Measurements from ENCODE around the gene WDR81.
"Not testable (repeated sequence)": the region's sequence is repeated elsewhere in the genome, so short reads cannot be mapped to it uniquely, and the experiment has no call there.

The WDR81 gene

DNA sequence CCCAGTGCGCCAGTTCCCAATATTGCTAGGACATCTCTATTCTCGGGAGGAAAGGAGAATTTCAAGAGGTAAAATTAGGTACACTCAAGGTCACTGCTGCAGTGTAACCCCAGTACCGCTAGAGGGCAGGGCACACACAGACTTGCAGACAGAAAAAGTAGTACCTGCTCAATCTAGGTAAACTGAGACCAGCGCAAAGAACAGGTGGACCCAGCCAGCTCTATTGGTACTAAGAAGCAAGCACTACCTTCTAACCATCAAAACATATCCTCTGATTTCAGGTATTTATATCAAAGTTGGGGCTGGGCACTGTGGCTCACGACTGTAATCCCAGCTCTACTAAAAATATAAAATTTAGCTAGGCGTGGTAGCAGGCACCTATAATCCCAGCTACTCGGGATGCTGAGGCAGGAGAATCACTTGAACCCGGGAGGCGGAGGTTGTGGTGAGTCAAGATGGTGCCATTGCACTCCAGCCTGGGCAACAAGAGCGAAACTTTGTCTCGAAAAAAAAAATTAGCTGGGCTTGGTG, 3.6 kb upstream of the WDR81 start:
- Histone ChIP-seq H3K79me2 (ENCODE audit: insufficient read depth, low read length) (peaks cover 13% of the 10 kb centered on the region; the same call in 1 of the 2 replicates), H3K9me2 (replicated peaks; ENCODE audit: low read depth, low read length) (no peaks in the 10 kb centered on the region), H4K20me1 (ENCODE audit: insufficient read depth, low read length, poor library complexity, severe bottlenecking) (no peaks in the 10 kb centered on the region), H3K4me1 (ENCODE audit: insufficient read depth, low read length, poor library complexity, severe bottlenecking) (peaks cover 38% of the 10 kb centered on the region), H3K4me2 (ENCODE audit: low read depth, low read length, poor library complexity, severe bottlenecking) (no peak overlapping the region), H2AFZ (ENCODE audit: low read length) (no peak overlapping the region), H3K27me3 (ENCODE audit: insufficient read depth, low read length, poor library complexity, severe bottlenecking) (no peaks in the 10 kb centered on the region), H3K36me3 (ENCODE audit: insufficient read depth, low read length) (no peaks in the 10 kb centered on the region), H3K9me3 (ENCODE audit: insufficient read depth, low read depth, low read length) (no peaks in the 10 kb centered on the region), H3K9ac (ENCODE audit: low read depth, low read length, poor library complexity, severe bottlenecking) (no peak overlapping the region), H3F3A (ENCODE audit: low read depth) (no peaks in the 10 kb centered on the region), H3K4me3 (ENCODE audit: low read length, poor library complexity, severe bottlenecking) (no peak overlapping the region)
- TF ChIP-seq, protein P1, sequence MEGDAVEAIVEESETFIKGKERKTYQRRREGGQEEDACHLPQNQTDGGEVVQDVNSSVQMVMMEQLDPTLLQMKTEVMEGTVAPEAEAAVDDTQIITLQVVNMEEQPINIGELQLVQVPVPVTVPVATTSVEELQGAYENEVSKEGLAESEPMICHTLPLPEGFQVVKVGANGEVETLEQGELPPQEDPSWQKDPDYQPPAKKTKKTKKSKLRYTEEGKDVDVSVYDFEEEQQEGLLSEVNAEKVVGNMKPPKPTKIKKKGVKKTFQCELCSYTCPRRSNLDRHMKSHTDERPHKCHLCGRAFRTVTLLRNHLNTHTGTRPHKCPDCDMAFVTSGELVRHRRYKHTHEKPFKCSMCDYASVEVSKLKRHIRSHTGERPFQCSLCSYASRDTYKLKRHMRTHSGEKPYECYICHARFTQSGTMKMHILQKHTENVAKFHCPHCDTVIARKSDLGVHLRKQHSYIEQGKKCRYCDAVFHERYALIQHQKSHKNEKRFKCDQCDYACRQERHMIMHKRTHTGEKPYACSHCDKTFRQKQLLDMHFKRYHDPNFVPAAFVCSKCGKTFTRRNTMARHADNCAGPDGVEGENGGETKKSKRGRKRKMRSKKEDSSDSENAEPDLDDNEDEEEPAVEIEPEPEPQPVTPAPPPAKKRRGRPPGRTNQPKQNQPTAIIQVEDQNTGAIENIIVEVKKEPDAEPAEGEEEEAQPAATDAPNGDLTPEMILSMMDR (conservative IDR thresholded peaks at IDR 0.05; ENCODE audit: low read length) = peak; percentile 99
- TF ChIP-seq EZH2phosphoT487 (IDR thresholded peaks at IDR 0.05; ENCODE audit: borderline replicate concordance) = no peak

DNA sequence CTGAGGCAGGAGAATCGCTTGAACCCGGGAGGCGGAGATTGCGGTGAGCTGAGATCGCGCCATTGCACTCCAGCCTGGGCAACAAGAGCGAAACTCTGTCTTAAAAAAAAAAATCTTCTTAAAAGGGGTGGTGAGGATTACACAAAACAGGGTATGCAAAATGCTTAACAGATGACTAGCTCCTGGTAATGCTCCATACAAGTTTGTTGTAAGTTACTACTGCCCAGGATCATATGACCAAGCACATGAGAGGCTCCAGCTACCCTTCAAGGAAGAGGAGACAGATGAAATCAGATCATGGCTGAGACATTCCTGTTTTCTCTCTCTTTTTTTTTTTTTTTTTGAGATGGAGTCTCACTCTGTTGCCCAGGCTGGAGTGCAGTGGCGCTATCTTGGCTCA, 2.5 kb upstream of the WDR81 start:
- not testable (repeated sequence) for H3K27me3 ChIP-seq (ENCODE audit: insufficient read depth, low read length, poor library complexity, severe bottlenecking); H2AFZ ChIP-seq (ENCODE audit: low read length); H3K36me3 ChIP-seq (ENCODE audit: insufficient read depth, low read length); H3K4me3 ChIP-seq (ENCODE audit: low read length, poor library complexity, severe bottlenecking); H3K9me2 ChIP-seq (replicated peaks; ENCODE audit: low read depth, low read length); H4K20me1 ChIP-seq (ENCODE audit: insufficient read depth, low read length, poor library complexity, severe bottlenecking); H3K9ac ChIP-seq (ENCODE audit: low read depth, low read length, poor library complexity, severe bottlenecking); H3F3A ChIP-seq (ENCODE audit: low read depth); H3K9me3 ChIP-seq (ENCODE audit: insufficient read depth, low read depth, low read length)
- Histone ChIP-seq H3K4me1 (ENCODE audit: insufficient read depth, low read length, poor library complexity, severe bottlenecking) (peaks cover 35% of the 10 kb centered on the region), H3K4me2 (ENCODE audit: low read depth, low read length, poor library complexity, severe bottlenecking) (peak overlapping the region; percentile 79), H3K79me2 (ENCODE audit: insufficient read depth, low read length) (peaks cover 13% of the 10 kb centered on the region; the same call in 1 of the 2 replicates)

DNA sequence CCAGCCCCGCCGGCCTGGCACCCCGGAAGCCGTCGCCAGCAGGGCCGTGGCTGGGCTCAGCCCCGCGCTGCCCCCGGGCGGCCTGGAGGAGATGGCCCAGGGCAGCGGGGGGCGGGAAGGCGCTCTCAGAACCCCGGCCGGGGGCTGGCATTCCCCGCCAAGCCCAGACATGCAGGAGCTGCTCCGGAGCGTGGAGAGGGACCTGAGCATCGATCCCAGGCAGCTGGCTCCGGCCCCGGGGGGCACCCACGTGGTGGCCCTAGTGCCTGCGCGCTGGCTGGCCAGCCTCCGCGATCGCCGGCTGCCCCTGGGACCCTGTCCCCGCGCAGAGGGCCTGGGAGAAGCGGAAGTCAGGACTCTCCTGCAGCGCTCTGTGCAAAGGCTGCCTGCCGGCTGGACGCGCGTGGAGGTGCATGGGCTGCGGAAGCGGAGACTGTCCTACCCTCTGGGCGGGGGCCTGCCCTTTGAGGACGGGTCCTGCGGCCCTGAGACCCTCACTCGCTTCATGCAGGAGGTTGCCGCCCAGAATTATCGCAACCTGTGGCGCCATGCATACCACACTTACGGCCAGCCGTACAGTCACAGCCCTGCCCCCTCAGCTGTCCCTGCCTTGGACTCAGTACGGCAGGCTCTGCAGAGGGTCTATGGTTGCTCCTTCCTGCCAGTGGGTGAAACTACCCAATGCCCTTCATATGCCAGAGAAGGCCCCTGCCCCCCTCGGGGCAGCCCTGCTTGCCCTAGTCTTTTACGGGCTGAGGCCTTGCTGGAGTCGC, 551 bp downstream of the WDR81 start:
- Histone ChIP-seq H3K9ac (ENCODE audit: low read depth, low read length, poor library complexity, severe bottlenecking) (peak overlapping the region; percentile 73), H3K4me1 (ENCODE audit: insufficient read depth, low read length, poor library complexity, severe bottlenecking) (peaks cover 32% of the 10 kb centered on the region), H3K4me3 (ENCODE audit: low read length, poor library complexity, severe bottlenecking) (peak overlapping the region; percentile 77), H4K20me1 (ENCODE audit: insufficient read depth, low read length, poor library complexity, severe bottlenecking) (no peaks in the 10 kb centered on the region), H3K27me3 (ENCODE audit: insufficient read depth, low read length, poor library complexity, severe bottlenecking) (no peaks in the 10 kb centered on the region), H3K4me2 (ENCODE audit: low read depth, low read length, poor library complexity, severe bottlenecking) (peak overlapping the region; percentile 85), H2AFZ (ENCODE audit: low read length) (peak overlapping the region; percentile 70; the same call in 1 of the 2 replicates), H3K79me2 (ENCODE audit: insufficient read depth, low read length) (peaks cover 9% of the 10 kb centered on the region; the same call in 1 of the 2 replicates), H3K36me3 (ENCODE audit: insufficient read depth, low read length) (no peaks in the 10 kb centered on the region), H3K9me3 (ENCODE audit: insufficient read depth, low read depth, low read length) (no peaks in the 10 kb centered on the region), H3K9me2 (replicated peaks; ENCODE audit: low read depth, low read length) (no peaks in the 10 kb centered on the region), H3F3A (ENCODE audit: low read depth) (no peaks in the 10 kb centered on the region)
- TF ChIP-seq EZH2phosphoT487 (IDR thresholded peaks at IDR 0.05; ENCODE audit: borderline replicate concordance) = no peak
- TF ChIP-seq, protein P1 (conservative IDR thresholded peaks at IDR 0.05; ENCODE audit: low read length) = peak; percentile 19; the same call in 1 of the 2 replicates
